HepG2 (cell line): Measurements from ENCODE around the gene IL17D. TPM values are rescaled to one million over a fixed set of nuclear protein-coding genes. Genes with fewer than 3 reads are reported as not detected.

Source experiments
- CCDC6 ChIP-seq: sonication (generic); formaldehyde crosslinking; IDR thresholded peaks from 2 replicates; pipeline ENCODE4 v1.8.1; 2022; ENCODE audit warnings: mild to moderate bottlenecking, missing genetic modification reagents, moderate library complexity
- DMAP1 ChIP-seq: IDR thresholded peaks from 2 replicates; pipeline ENCODE4 v1.6.1; 2016
- FOXO4 ChIP-seq: sonication (generic); formaldehyde crosslinking; conservative IDR thresholded peaks from 2 replicates; pipeline ENCODE4 v1.8.1; 2023; ENCODE audit warnings: missing genetic modification reagents
- MBNL3 ChIP-seq: fragments of 250-450 bp; sonication (Bioruptor Pico); conservative IDR thresholded peaks from 2 replicates; pipeline ENCODE4 v1.8.0; 2022; ENCODE audit warnings: mild to moderate bottlenecking, inconsistent platforms
- MEIS1 ChIP-seq: sonication (generic); formaldehyde crosslinking; IDR thresholded peaks from 2 replicates; pipeline ENCODE4 v1.9.0; 2021; ENCODE audit warnings: mild to moderate bottlenecking, missing genetic modification reagents, moderate library complexity, borderline replicate concordance
- NR2F6 ChIP-seq, 2 experiments: IDR thresholded peaks; 2 replicates each; pipeline ENCODE4 v1.6.1; 2016; ENCODE audit warnings: antibody characterized with exemption in 1 of 2, mild to moderate bottlenecking in 1 of 2
- ONECUT2 ChIP-seq: sonication (generic); formaldehyde crosslinking; IDR thresholded peaks from 2 replicates; pipeline ENCODE4 v1.4.0; 2020; ENCODE audit warnings: missing genetic modification reagents
- PHB2 ChIP-seq: fragments of 450-650 bp; IDR thresholded peaks from 2 replicates; pipeline ENCODE4 v1.6.1; 2018; ENCODE audit not compliant: partially characterized antibody
- SKIL ChIP-seq: sonication (generic); formaldehyde crosslinking; IDR thresholded peaks from 2 replicates; pipeline ENCODE4 v1.8.0; 2022; ENCODE audit warnings: missing genetic modification reagents, mild to moderate bottlenecking, moderate library complexity, borderline replicate concordance
- SNRNP70 ChIP-seq: fragments of 200-400 bp; formaldehyde crosslinking; IDR thresholded peaks from 2 replicates; pipeline ENCODE4 v1.6.1; 2017; ENCODE audit warnings: mild to moderate bottlenecking, low read depth, low read length, moderate library complexity
- SRSF9 ChIP-seq: fragments of 200-400 bp; formaldehyde crosslinking; IDR thresholded peaks from 2 replicates; pipeline ENCODE4 v1.6.1; 2018; ENCODE audit warnings: borderline replicate concordance, mild to moderate bottlenecking, low read depth, low read length; ENCODE audit not compliant: insufficient read depth, poor library complexity, severe bottlenecking
- ZNF234 ChIP-seq: sonication (generic); formaldehyde crosslinking; conservative IDR thresholded peaks from 2 replicates; pipeline ENCODE4 v1.5.1; 2020; ENCODE audit warnings: mild to moderate bottlenecking, missing genetic modification reagents
- ZNF512 ChIP-seq: sonication (generic); formaldehyde crosslinking; IDR thresholded peaks from 2 replicates; pipeline ENCODE4 v1.4.0; 2020; ENCODE audit warnings: mild to moderate bottlenecking, missing genetic modification reagents
- ZNF577 ChIP-seq: sonication (generic); formaldehyde crosslinking; IDR thresholded peaks from 2 replicates; pipeline ENCODE4 v1.4.0; 2020; ENCODE audit warnings: mild to moderate bottlenecking, low read depth, missing genetic modification reagents, borderline replicate concordance
- ZNF639 ChIP-seq: conservative IDR thresholded peaks from 2 replicates; pipeline ENCODE4 v1.6.1; 2018; ENCODE audit warnings: missing genetic modification reagents
- ZNF770 ChIP-seq: sonication (generic); formaldehyde crosslinking; IDR thresholded peaks from 2 replicates; pipeline ENCODE4 v1.5.0; 2020; ENCODE audit warnings: mild to moderate bottlenecking, missing genetic modification reagents
- ZSCAN29 ChIP-seq: sonication (generic); formaldehyde crosslinking; conservative IDR thresholded peaks from 2 replicates; pipeline ENCODE4 v1.4.0; 2020; ENCODE audit warnings: mild to moderate bottlenecking, missing genetic modification reagents
- polyA plus RNA-seq, 8 experiments: library from polyadenylated mRNA; depleted of rRNA in 3 of 8; stranded (reverse) in 7 of 8; unstranded in 1 of 8; fragments of >200 nt; fragmentation: Illumina TruSeq in 4 of 8; extraction: Trizol in 4 of 8; gene quantifications; 2 replicates each; pipeline versions ENCODE4 v1.2.1 to v1.2.3, GENCODE V29; 2011 to 2016; ENCODE audit warnings: low read depth in 4 of 8, missing spikeins in 1 of 8, mixed read lengths in 1 of 8; ENCODE audit not compliant: insufficient read depth in 1 of 8
- total RNA-seq, 5 experiments: library from RNA; depleted of rRNA; stranded (reverse); fragments of >200 nt; fragmentation: Illumina TruSeq; extraction: Trizol; gene quantifications; 2 replicates each; pipeline ENCODE4 v1.2.3, GENCODE V29; 2016; ENCODE audit warnings: low read depth in 1 of 5

IL17D gene
- total and polyA plus RNA-seq, 2 of the 13 experiments (the other 11 are each of a cell fraction or from before 2014, with no cell fraction given): 1.1 to 2.2 TPM

GRCh38 chr13:20711301-20712044 is 8.0 kb downstream of the IL17D start (continued):
- TF ChIP-seq ZNF512 (0 out of 2 replicates have a peak, but pooled peaks have one; percentile 32), PHB2 (no peak), ZNF770 (CRISPR knock-in tag) (no peak), ZSCAN29 (CRISPR knock-in tag) (no peak), ZNF234 (CRISPR knock-in tag) (no peak), SRSF9 (no peak), NR2F6 (IDR thresholded peaks at IDR 0.05) (no peak), NR2F6 (CRISPR knock-in tag; IDR thresholded peaks at IDR 0.05) (no peak), CCDC6 (no peak), ONECUT2 (CRISPR knock-in tag) (no peak), MBNL3 (CRISPR knock-in tag) (no peak), MEIS1 (CRISPR knock-in tag) (no peak), ZNF639 (CRISPR knock-in tag) (no peak), SKIL (CRISPR knock-in tag) (no peak), FOXO4 (no peak), DMAP1 (CRISPR knock-in tag) (no peak), SNRNP70 (no peak), ZNF577 (CRISPR knock-in tag) (no peak)
